ENCODE data around the gene COTL1.

- TF ChIP-seq EZH2phosphoT487 (conservative IDR thresholded peaks at IDR 0.05; ENCODE audit: low read length), result no peak
- TF ChIP-seq CTCF (IDR thresholded peaks at IDR 0.05; ENCODE audit: insufficient read depth, low read length, poor library complexity, severe bottlenecking), result no peak
Observed at GRCh38 chr16:84520725-84521496, 97.0 kb downstream of the COTL1 start.
